ENCODE results near the gene PROKR2. TPM values are rescaled to one million over a fixed set of nuclear protein-coding genes. Genes with fewer than 3 reads are reported as not detected.

Gene PROKR2
- total RNA-seq, 1 experiment from 2014 or later: not detected

DNA sequence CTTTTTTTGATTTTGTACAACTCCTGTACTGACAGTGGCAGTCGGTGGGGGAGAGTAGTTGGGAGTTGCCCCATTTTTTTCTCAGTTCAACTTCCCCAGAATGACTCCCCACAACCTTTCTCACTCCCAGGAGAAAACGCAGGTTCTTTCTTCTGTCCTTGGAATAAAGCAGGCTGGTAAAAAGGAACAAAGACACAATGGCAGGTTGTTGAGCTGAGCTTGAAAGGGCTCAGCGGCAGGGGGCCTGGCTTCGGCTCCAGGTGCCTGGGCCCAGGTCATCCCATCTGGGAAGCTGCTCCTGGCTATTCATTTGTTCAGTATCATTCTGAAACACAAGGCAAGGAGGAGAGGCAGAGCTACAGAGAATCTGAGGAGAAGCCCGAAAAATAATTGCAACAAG lies 46.2 kb downstream of the PROKR2 start:
- no peak overlapping the region for H3K4me3 ChIP-seq
- ChIA-PET CTCF (no interaction called here), POLR2A (ENCODE audit: unreplicated experiment) (no interaction called here)
- no TSS peak for BruUV-seq (replicated peaks)
- no peaks in the 10 kb centered on the region for H3K36me3 ChIP-seq (ENCODE audit: low read depth)
- H3K9me2 ChIP-seq (ENCODE audit: insufficient read depth): no peaks in the 10 kb centered on the region
- 0 out of 2 replicates have a peak, but pooled peaks cover 6% of the 10 kb centered on the region for H3K4me1 ChIP-seq (replicated peaks; ENCODE audit: insufficient read depth)
- H3K9me3 ChIP-seq (ENCODE audit: insufficient read depth, low read depth): no peaks in the 10 kb centered on the region
- intact Hi-C loops (cut with micrococcal nuclease; ENCODE audit: unreplicated experiment): no loop called here
- H3K27ac ChIP-seq: no peak overlapping the region
- no peaks in the 10 kb centered on the region for H3F3A ChIP-seq (ENCODE audit: insufficient read depth, low read depth)
- H3K4me2 ChIP-seq: no peak overlapping the region
- H2AFZ ChIP-seq: no peak overlapping the region
- H3K27me3 ChIP-seq (ENCODE audit: insufficient read depth, low read depth): peaks cover 80% of the 10 kb centered on the region
- DNase-seq: no peak
- no peaks in the 10 kb centered on the region for H3K79me2 ChIP-seq (ENCODE audit: low read depth)
- TF ChIP-seq, protein P1, sequence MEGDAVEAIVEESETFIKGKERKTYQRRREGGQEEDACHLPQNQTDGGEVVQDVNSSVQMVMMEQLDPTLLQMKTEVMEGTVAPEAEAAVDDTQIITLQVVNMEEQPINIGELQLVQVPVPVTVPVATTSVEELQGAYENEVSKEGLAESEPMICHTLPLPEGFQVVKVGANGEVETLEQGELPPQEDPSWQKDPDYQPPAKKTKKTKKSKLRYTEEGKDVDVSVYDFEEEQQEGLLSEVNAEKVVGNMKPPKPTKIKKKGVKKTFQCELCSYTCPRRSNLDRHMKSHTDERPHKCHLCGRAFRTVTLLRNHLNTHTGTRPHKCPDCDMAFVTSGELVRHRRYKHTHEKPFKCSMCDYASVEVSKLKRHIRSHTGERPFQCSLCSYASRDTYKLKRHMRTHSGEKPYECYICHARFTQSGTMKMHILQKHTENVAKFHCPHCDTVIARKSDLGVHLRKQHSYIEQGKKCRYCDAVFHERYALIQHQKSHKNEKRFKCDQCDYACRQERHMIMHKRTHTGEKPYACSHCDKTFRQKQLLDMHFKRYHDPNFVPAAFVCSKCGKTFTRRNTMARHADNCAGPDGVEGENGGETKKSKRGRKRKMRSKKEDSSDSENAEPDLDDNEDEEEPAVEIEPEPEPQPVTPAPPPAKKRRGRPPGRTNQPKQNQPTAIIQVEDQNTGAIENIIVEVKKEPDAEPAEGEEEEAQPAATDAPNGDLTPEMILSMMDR (conservative IDR thresholded peaks at IDR 0.05): no peak
- no peak for TF ChIP-seq EZH2 (IDR thresholded peaks at IDR 0.05; ENCODE audit: low read depth)
- no peaks in the 10 kb centered on the region for H4K20me1 ChIP-seq (ENCODE audit: insufficient read depth)

DNA sequence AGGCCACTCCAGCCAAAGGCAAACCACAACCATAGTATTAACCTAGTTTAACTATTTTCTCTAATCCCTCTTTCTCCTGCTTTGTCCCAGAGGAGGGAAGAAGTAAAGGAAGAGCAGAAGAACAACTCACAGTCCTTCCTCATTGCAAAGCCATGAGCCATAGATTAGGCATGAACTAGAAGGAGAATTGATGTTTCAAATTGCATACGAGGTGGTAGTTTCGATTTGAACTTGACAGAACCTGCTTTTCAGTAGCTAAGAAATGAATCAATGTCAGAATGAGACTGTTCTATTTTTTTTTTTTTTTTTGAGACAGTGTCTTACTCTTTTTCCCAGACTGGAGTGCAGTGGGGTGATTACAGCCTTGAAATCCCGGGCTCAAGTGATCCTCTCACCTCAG lies 48.3 kb downstream of the PROKR2 start:
- intact Hi-C loops (cut with micrococcal nuclease; ENCODE audit: unreplicated experiment): no loop called here
- H3F3A ChIP-seq (ENCODE audit: insufficient read depth, low read depth): no peaks in the 10 kb centered on the region
- H3K27ac ChIP-seq: no peak overlapping the region
- no peaks in the 10 kb centered on the region for H4K20me1 ChIP-seq (ENCODE audit: insufficient read depth)
- ChIA-PET POLR2A (ENCODE audit: unreplicated experiment) (no interaction called here), CTCF (no interaction called here)
- BruUV-seq (replicated peaks): no TSS peak
- no peak overlapping the region for H2AFZ ChIP-seq
- peaks cover 80% of the 10 kb centered on the region for H3K27me3 ChIP-seq (ENCODE audit: insufficient read depth, low read depth)
- no peak overlapping the region for H3K4me3 ChIP-seq
- peak overlapping the region; percentile 41; the same call in 1 of the 2 replicates for H3K4me2 ChIP-seq
- no peaks in the 10 kb centered on the region for H3K36me3 ChIP-seq (ENCODE audit: low read depth)
- TF ChIP-seq EZH2 (IDR thresholded peaks at IDR 0.05; ENCODE audit: low read depth): no peak
- TF ChIP-seq, protein P1 (conservative IDR thresholded peaks at IDR 0.05): no peak
- no peaks in the 10 kb centered on the region for H3K9me3 ChIP-seq (ENCODE audit: insufficient read depth, low read depth)
- H3K79me2 ChIP-seq (ENCODE audit: low read depth): no peaks in the 10 kb centered on the region
- no peaks in the 10 kb centered on the region for H3K9me2 ChIP-seq (ENCODE audit: insufficient read depth)
- DNase-seq: peak in 1 of 2 experiments; percentile 75
- 0 out of 2 replicates have a peak, but pooled peaks cover 6% of the 10 kb centered on the region for H3K4me1 ChIP-seq (replicated peaks; ENCODE audit: insufficient read depth)

DNA sequence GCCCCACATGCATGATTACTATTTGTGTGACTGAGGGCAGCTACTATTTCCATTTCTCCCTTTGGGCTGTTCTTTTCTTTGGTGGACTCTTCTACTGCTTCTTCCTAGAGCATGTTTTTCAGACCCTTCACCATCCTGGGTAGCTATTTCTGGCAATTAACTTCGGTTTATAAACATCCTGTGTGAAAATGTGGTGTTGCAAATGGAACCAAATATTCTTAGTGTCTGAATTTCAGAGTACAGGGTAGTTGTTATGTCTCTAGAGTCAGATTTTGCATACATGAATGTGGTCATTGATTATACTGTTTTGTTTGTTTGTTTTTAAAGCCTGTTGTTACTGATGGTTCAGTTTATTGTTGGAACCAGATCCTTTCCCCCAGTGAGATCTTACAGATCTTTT lies 49.7 kb downstream of the PROKR2 start:
- Histone ChIP-seq H3K4me3 (no peak overlapping the region), H3K9me3 (ENCODE audit: insufficient read depth, low read depth) (no peaks in the 10 kb centered on the region), H3F3A (ENCODE audit: insufficient read depth, low read depth) (no peaks in the 10 kb centered on the region), H4K20me1 (ENCODE audit: insufficient read depth) (no peaks in the 10 kb centered on the region), H3K27ac (no peak overlapping the region), H3K9me2 (ENCODE audit: insufficient read depth) (no peaks in the 10 kb centered on the region), H3K79me2 (ENCODE audit: low read depth) (no peaks in the 10 kb centered on the region), H3K4me1 (replicated peaks; ENCODE audit: insufficient read depth) (0 out of 2 replicates have a peak, but pooled peaks cover 6% of the 10 kb centered on the region), H3K36me3 (ENCODE audit: low read depth) (no peaks in the 10 kb centered on the region), H3K4me2 (no peak overlapping the region), H3K27me3 (ENCODE audit: insufficient read depth, low read depth) (peaks cover 77% of the 10 kb centered on the region), H2AFZ (no peak overlapping the region)
- no peak for DNase-seq
- ChIA-PET POLR2A (ENCODE audit: unreplicated experiment) (no interaction called here), CTCF (no interaction called here)
- intact Hi-C loops (cut with micrococcal nuclease; ENCODE audit: unreplicated experiment): no loop called here
- no peak for TF ChIP-seq EZH2 (IDR thresholded peaks at IDR 0.05; ENCODE audit: low read depth)
- TF ChIP-seq, protein P1 (conservative IDR thresholded peaks at IDR 0.05): no peak
- BruUV-seq (replicated peaks): no TSS peak

Other genes with a start within 250 kb of the PROKR2 start
- gene TMEM230, start 203.9 kb downstream of the PROKR2 start, total RNA-seq (2021): 73.1 and 94.3 TPM in 2 replicates
- 164 and 207 TPM in 2 replicates for gene PCNA, start 197.0 kb downstream of the PROKR2 start, total RNA-seq (2021)
- 37.0 and 42.8 TPM in 2 replicates for gene CDS2, start 189.9 kb downstream of the PROKR2 start, total RNA-seq (2021)

Data from PC-9 (cell line).